ENCODE measurements around the gene ZSWIM6.

The ZSWIM6 gene

DNA sequence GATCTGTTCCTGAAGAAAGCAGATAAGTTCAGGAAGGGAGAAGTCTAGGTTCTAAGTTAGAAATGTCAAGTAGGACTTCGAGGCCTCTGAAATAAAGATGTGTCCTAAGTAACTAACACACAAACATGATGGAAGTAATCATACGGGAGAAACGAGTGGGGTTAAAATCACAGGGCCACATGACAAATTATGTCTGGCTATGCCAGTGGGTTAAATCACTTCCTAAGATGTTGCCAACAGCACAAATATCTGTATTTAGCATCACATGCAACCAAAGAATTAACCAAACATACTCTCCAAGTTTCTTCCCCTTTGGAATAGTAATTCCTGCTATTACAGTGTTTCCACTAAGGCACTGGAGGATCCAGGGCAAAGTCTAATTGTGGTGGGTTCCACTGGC, 13.7 kb upstream of the ZSWIM6 start:
- Histone ChIP-seq H3K27ac (ENCODE audit: low read length) (peak overlapping the region; percentile 94; the same call in 1 of the 2 replicates), H3K9me2 (replicated peaks; ENCODE audit: insufficient read depth, low read length) (no peaks in the 10 kb centered on the region), H3F3A (ENCODE audit: insufficient read depth, low read length) (peaks cover 25% of the 10 kb centered on the region), H3K9me3 (replicated peaks; ENCODE audit: insufficient read depth, low read length) (no peaks in the 10 kb centered on the region), H3K79me2 (ENCODE audit: low read length) (no peaks in the 10 kb centered on the region), H3K36me3 (replicated peaks; ENCODE audit: insufficient read depth, low read length) (no peaks in the 10 kb centered on the region), H2AFZ (ENCODE audit: low read length) (peak overlapping the region; percentile 68; the same call in 1 of the 2 replicates), H3K4me2 (ENCODE audit: low read depth, low read length) (peak overlapping the region; percentile 81; the same call in 1 of the 2 replicates), H3K9ac (ENCODE audit: low read length) (no peak overlapping the region), H3K27me3 (replicated peaks; ENCODE audit: insufficient read depth, low read length) (no peaks in the 10 kb centered on the region), H4K20me1 (ENCODE audit: insufficient read depth, low read length) (no peaks in the 10 kb centered on the region), H3K4me1 (ENCODE audit: low read length) (peaks cover 23% of the 10 kb centered on the region), H3K4me3 (ENCODE audit: low read length) (no peak overlapping the region)
- TF ChIP-seq, protein P1, sequence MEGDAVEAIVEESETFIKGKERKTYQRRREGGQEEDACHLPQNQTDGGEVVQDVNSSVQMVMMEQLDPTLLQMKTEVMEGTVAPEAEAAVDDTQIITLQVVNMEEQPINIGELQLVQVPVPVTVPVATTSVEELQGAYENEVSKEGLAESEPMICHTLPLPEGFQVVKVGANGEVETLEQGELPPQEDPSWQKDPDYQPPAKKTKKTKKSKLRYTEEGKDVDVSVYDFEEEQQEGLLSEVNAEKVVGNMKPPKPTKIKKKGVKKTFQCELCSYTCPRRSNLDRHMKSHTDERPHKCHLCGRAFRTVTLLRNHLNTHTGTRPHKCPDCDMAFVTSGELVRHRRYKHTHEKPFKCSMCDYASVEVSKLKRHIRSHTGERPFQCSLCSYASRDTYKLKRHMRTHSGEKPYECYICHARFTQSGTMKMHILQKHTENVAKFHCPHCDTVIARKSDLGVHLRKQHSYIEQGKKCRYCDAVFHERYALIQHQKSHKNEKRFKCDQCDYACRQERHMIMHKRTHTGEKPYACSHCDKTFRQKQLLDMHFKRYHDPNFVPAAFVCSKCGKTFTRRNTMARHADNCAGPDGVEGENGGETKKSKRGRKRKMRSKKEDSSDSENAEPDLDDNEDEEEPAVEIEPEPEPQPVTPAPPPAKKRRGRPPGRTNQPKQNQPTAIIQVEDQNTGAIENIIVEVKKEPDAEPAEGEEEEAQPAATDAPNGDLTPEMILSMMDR (IDR thresholded peaks at IDR 0.05; ENCODE audit: low read length): no peak
- TF ChIP-seq EZH2phosphoT487 (IDR thresholded peaks at IDR 0.05; ENCODE audit: low read length) (no peak), EZH2 (optimal IDR thresholded peaks at IDR 0.05; ENCODE audit: low read depth, low read length) (no peak)
- DNase-seq: no peak

DNA sequence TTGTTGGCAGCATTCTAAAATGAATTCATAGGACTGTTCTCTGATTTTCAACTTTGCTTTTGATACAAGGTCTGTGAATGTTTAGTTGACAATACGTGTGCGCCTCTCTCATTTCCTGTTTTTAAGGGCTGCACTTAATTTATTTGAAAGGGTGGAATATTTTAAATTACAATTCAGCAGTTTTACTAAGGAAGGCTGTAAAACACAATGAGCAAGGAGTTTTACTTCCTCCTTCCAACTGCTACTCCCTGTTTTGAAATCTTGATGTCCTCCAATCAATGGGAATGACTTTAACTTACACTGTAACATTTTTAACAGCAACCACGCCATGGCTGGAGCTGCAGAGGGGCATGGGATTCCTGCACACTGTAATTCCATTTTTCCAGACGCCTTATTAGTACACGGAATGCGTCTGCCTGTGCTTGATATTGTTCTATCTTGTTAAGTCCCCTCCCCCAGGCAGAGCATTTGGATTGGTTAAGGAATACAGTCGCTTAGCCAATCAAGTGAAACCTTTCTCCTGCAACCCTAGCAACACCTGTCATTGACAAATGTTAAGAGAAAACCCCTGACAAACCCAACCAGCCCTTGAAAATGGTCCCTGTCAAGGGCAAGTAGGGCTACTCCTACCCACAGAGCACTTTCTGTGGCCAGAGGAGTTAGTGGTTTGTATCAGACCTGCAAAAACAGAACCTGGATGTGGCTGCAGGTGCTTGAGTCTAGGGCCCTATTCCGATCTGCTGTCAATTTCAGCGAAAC, 12.5 kb upstream of the ZSWIM6 start:
- peaks cover 23% of the 10 kb centered on the region for H3K4me1 ChIP-seq (ENCODE audit: low read length)
- peak; percentile 98 for DNase-seq
- no peaks in the 10 kb centered on the region for H3K36me3 ChIP-seq (replicated peaks; ENCODE audit: insufficient read depth, low read length)
- no peaks in the 10 kb centered on the region for H3K9me2 ChIP-seq (replicated peaks; ENCODE audit: insufficient read depth, low read length)
- no peaks in the 10 kb centered on the region for H3K27me3 ChIP-seq (replicated peaks; ENCODE audit: insufficient read depth, low read length)
- H3K9ac ChIP-seq (ENCODE audit: low read length): peak overlapping the region; percentile 59
- peak overlapping the region; percentile 81 for H3K4me2 ChIP-seq (ENCODE audit: low read depth, low read length)
- no peaks in the 10 kb centered on the region for H4K20me1 ChIP-seq (ENCODE audit: insufficient read depth, low read length)
- H3K9me3 ChIP-seq (replicated peaks; ENCODE audit: insufficient read depth, low read length): no peaks in the 10 kb centered on the region
- H3F3A ChIP-seq (ENCODE audit: insufficient read depth, low read length): peaks cover 25% of the 10 kb centered on the region
- H3K27ac ChIP-seq (ENCODE audit: low read length): peak overlapping the region; percentile 94
- peak overlapping the region; percentile 61 for H3K4me3 ChIP-seq (ENCODE audit: low read length)
- peak overlapping the region; percentile 68 for H2AFZ ChIP-seq (ENCODE audit: low read length)
- TF ChIP-seq EZH2 (optimal IDR thresholded peaks at IDR 0.05; ENCODE audit: low read depth, low read length): no peak
- TF ChIP-seq EZH2phosphoT487 (IDR thresholded peaks at IDR 0.05; ENCODE audit: low read length): no peak
- TF ChIP-seq, protein P1 (IDR thresholded peaks at IDR 0.05; ENCODE audit: low read length): no peak
- H3K79me2 ChIP-seq (ENCODE audit: low read length): no peaks in the 10 kb centered on the region

DNA sequence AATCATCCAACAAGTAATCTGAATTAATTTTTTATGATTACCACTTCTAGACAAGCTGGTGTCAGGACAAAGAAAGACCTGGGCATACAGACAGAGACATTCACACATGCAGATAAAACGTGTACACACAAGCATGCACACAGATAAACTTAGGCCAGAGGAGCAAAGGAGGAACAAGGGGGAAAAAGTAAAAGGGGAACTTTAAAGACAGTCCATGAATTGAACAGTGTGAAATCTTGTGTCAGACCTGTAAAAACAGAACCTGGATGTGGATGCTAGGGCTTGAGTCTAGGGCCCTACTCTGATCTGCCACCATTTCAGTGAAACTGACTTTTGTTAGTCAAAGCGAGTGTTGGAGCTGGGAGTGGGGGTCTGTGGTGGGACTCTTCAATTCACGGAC, 11.2 kb upstream of the ZSWIM6 start:
- Histone ChIP-seq H3K4me2 (ENCODE audit: low read depth, low read length) (peak overlapping the region; percentile 66), H3K4me1 (ENCODE audit: low read length) (peaks cover 23% of the 10 kb centered on the region)

More for the DNA sequence above, 11.2 kb upstream of the ZSWIM6 start:
- Histone ChIP-seq H3K4me3 (ENCODE audit: low read length) (no peak overlapping the region), H3K27me3 (replicated peaks; ENCODE audit: insufficient read depth, low read length) (no peaks in the 10 kb centered on the region), H3K36me3 (replicated peaks; ENCODE audit: insufficient read depth, low read length) (no peaks in the 10 kb centered on the region), H2AFZ (ENCODE audit: low read length) (no peak overlapping the region), H3K79me2 (ENCODE audit: low read length) (no peaks in the 10 kb centered on the region), H3F3A (ENCODE audit: insufficient read depth, low read length) (peaks cover 25% of the 10 kb centered on the region), H3K27ac (ENCODE audit: low read length) (peak overlapping the region; percentile 94; the same call in 1 of the 2 replicates), H3K9me3 (replicated peaks; ENCODE audit: insufficient read depth, low read length) (no peaks in the 10 kb centered on the region), H4K20me1 (ENCODE audit: insufficient read depth, low read length) (no peaks in the 10 kb centered on the region), H3K9ac (ENCODE audit: low read length) (0 out of 2 replicates have a peak overlapping the region, but pooled peaks have one; percentile 21), H3K9me2 (replicated peaks; ENCODE audit: insufficient read depth, low read length) (no peaks in the 10 kb centered on the region)
- no peak for TF ChIP-seq EZH2 (optimal IDR thresholded peaks at IDR 0.05; ENCODE audit: low read depth, low read length)
- no peak for TF ChIP-seq EZH2phosphoT487 (IDR thresholded peaks at IDR 0.05; ENCODE audit: low read length)
- TF ChIP-seq, protein P1 (IDR thresholded peaks at IDR 0.05; ENCODE audit: low read length): no peak
- no peak for DNase-seq
